Superior temporal gyrus (tissue), 1 donor: ENCODE data around the gene RSAD2.
A peak's percentile ranks its signal among the peaks of the same experiment; 100 is the strongest.

Source experiments
- DNase-seq: peaks from one replicate; pipeline ENCODE4 v3.0.0-alpha.2; 2016; ENCODE audit errors: extremely low spot score

The RSAD2 gene

GRCh38 chr2:6905668-6906067 is 28.1 kb downstream of the RSAD2 start:
- no peak for DNase-seq

- no peak for DNase-seq
Observed at GRCh38 chr2:6906165-6906741, 28.7 kb downstream of the RSAD2 start.

- no peak for DNase-seq
Observed at GRCh38 chr2:6908291-6908690, 30.7 kb downstream of the RSAD2 start.

- DNase-seq = no peak
Observed at GRCh38 chr2:6909431-6910385, 32.1 kb downstream of the RSAD2 start.

- no peak for DNase-seq
Observed at GRCh38 chr2:6911721-6912120, 34.1 kb downstream of the RSAD2 start.

- DNase-seq = no peak
Observed at GRCh38 chr2:6913415-6914157, 36.0 kb downstream of the RSAD2 start.

GRCh38 chr2:6914828-6915227 is 37.3 kb downstream of the RSAD2 start:
- no peak for DNase-seq

- peak; percentile 88 for DNase-seq
Observed at GRCh38 chr2:6915399-6915798, 37.8 kb downstream of the RSAD2 start.

- DNase-seq = peak; percentile 46
Observed at GRCh38 chr2:6916224-6916623, 38.6 kb downstream of the RSAD2 start.

- no peak for DNase-seq
Observed at GRCh38 chr2:6916736-6917070, 39.1 kb downstream of the RSAD2 start.

- DNase-seq = peak; percentile 70
Observed at GRCh38 chr2:6917071-6917760, 39.6 kb downstream of the RSAD2 start, which contains the start of gene RNF144A. TSS of gene RNF144A (plus strand) at chr2:6917412. CDS start at chr2:6996927, 79,515 bp downstream.

GRCh38 chr2:6917761-6918421 is 40.3 kb downstream of the RSAD2 start:
- DNase-seq = no peak

- peak; percentile 50 for DNase-seq
Observed at GRCh38 chr2:6919901-6920742, 42.5 kb downstream of the RSAD2 start.

GRCh38 chr2:6920743-6921064 is 43.1 kb downstream of the RSAD2 start:
- DNase-seq = peak; percentile 53

GRCh38 chr2:6921321-6921922 is 43.8 kb downstream of the RSAD2 start:
- DNase-seq = no peak

- peak; percentile 45 for DNase-seq
Observed at GRCh38 chr2:6922201-6922656, 44.7 kb downstream of the RSAD2 start.

GRCh38 chr2:6923319-6923718 is 45.7 kb downstream of the RSAD2 start:
- DNase-seq = peak; percentile 56

GRCh38 chr2:6924101-6924923 is 46.7 kb downstream of the RSAD2 start:
- peak; percentile 11 for DNase-seq

- peak; percentile 27 for DNase-seq
Observed at GRCh38 chr2:6924924-6925409, 47.4 kb downstream of the RSAD2 start.
